ENCODE data around the gene MOSPD3.

- no peak for TF ChIP-seq POLR2A (IDR thresholded peaks at IDR 0.05; ENCODE audit: low read depth, low read length)
- no peak for TF ChIP-seq TAF1 (IDR thresholded peaks at IDR 0.05; ENCODE audit: low read depth, low read length)
- TF ChIP-seq POLR2AphosphoS5 (IDR thresholded peaks at IDR 0.05; ENCODE audit: low read depth, low read length): no peak
- TF ChIP-seq SPI1 (IDR thresholded peaks at IDR 0.05; ENCODE audit: low read depth, low read length): no peak
- no peak for TF ChIP-seq POU2F2 (IDR thresholded peaks at IDR 0.05; ENCODE audit: low read depth, low read length)
- TF ChIP-seq PAX5 (IDR thresholded peaks at IDR 0.05; ENCODE audit: insufficient read depth, low read length, severe bottlenecking): no peak
These were observed 8.5 kb downstream of the MOSPD3 start for GRCh38 chr7:100620804-100621203.
